Activated naive CD8-positive, alpha-beta T cell treated with anti-CD3 and anti-CD28 coated beads, Interleukin-2, amount 10 ng/mL, durations not matched to agents 7 days and 5 days (primary cell): ENCODE results near the gene TMEM89. TPM values are rescaled to one million over a fixed set of nuclear protein-coding genes. Genes with fewer than 3 reads are reported as not detected.

Source experiments
- ATAC-seq: fragments of 150-1000 bp; cut with Tn5 transposase; one replicate; pipeline ENCODE4 v1.10.0; 2021; ENCODE audit warnings: low read depth, moderate library complexity
- POLR2A ChIA-PET: fragments of 350-600 bp; sonication (Branson Sonifier 250); formaldehyde crosslinking; loops from one replicate; lab custom pipeline; 2021; ENCODE audit warnings: antibody characterized with exemption; lab: Charles Lee
- DNase-seq: peaks from one replicate; pipeline ENCODE4 v3.0.0; 2021
- H3K27ac Mint-ChIP-seq: one replicate; pipeline ENCODE4 v1.8.0; 2022; ENCODE audit warnings: mild to moderate bottlenecking, mixed read lengths
- H3K27me3 Mint-ChIP-seq: one replicate; pipeline ENCODE4 v1.8.0; 2022; ENCODE audit warnings: mild to moderate bottlenecking, moderate library complexity, mixed read lengths
- H3K36me3 Mint-ChIP-seq: one replicate; pipeline ENCODE4 v1.8.0; 2021; ENCODE audit warnings: mild to moderate bottlenecking, mixed read lengths
- H3K4me1 Mint-ChIP-seq: one replicate; pipeline ENCODE4 v1.8.0; 2021; ENCODE audit warnings: mixed read lengths
- H3K4me3 Mint-ChIP-seq: one replicate; pipeline ENCODE4 v1.8.0; 2022; ENCODE audit warnings: mild to moderate bottlenecking, moderate library complexity, mixed read lengths
- H3K9me3 Mint-ChIP-seq: one replicate; pipeline ENCODE4 v1.8.0; 2021; ENCODE audit warnings: mixed read lengths
- total RNA-seq, 2 experiments: library from RNA; stranded (reverse); gene quantifications; one replicate each; pipeline ENCODE4 v1.2.3, GENCODE V29; 2021

TMEM89 gene
- total RNA-seq, 2 experiments from 2014 or later, result not detected

DNA sequence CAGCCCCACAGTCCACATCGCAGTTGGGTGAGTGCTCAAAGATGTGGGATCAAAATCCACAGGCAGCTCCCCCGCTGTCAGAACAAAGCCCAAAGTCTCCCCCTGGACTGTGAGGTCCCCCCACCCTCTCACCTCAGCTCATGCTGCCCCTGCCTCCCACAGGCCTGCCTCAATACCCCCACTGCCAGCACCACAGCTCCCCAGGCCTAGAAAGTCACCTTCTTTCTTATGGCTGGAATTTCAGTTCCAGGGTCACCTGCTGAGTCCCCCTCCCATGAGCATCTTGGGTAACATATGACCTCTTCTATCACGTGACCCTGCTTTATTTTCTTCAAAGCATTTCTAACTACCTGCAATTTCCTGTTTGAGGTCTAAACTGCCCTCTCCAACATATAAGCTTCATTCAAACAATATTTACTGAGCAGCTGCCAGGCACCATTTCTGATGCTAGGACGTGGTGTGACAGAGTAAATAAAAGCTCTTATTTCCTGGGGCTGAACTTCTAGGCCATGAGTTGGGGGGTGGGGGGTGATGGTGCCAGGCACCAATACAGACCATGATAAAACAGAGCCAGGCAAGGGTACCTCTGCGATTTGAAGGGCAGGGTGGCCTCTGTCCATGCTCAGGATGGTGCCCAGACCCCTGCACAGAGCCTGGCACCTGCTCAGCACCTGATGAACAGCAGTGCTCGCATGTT, 2.4 kb upstream of the TMEM89 start:
- POLR2A ChIA-PET, result interaction anchor here (0.6 to 2.0 kb wide), 4 partner anchors 11 to 276 kb away, joined by 3 to 10 read pairs (median 4); partner anchors contain the start of gene SLC26A6
- Mint-ChIP-seq H3K9me3 (no peaks in the 10 kb centered on the region), H3K36me3 (peaks cover 23% of the 10 kb centered on the region), H3K27ac (peak overlapping the region; percentile 74), H3K4me1 (peaks cover 10% of the 10 kb centered on the region), H3K4me3 (peak overlapping the region; percentile 12), H3K27me3 (no peaks in the 10 kb centered on the region)
- peak; percentile 67 for ATAC-seq
- DNase-seq, result no peak

DNA sequence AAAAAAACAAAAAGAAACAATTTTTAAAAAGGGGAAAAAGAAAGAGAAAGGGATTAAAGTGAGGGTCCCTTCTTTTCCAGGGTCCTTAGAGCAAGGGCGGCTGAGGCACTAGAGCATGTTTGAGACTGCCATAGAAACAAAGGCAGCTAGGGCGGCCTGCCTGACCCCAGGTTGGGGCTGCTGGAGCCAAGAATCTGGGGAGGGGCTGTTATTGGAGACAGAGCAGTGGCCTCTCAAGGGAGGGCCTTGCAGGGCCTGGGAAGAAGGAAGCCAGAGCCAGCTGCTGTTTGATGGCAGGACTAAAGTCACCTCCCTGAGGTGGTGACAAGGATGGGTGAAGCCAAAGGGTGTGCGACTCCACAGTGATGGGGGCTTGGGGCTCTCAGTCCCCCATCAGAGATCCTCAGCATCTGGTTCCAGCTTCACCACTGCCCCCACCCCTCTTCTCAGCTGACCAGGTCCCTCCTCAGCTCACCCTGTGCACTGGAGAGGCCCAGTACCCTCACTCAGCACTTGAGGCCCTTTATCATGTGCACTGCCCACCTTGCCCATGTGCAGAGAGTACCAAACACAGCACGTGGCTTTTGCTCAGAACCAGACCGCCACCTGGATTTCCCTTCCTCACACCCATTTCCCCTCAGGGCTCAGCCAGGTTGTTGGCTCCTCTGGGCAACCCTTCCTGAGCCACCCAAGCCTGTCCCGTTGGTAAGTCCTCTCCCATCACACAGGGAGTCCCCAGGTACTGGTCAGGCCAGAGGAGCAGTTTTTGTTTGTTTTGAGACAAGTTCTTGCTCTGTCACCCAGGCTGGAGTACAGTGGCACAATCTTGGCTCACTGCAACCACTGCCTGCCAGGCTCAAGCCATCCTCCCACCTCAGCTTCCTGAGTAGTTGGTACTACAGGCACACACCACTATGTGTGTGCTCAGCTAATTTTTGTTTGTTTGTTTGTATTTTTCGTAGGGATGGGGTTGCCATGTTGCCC, 1.7 kb downstream of the TMEM89 start:
- peaks cover 12% of the 10 kb centered on the region for H3K9me3 Mint-ChIP-seq
- POLR2A ChIA-PET, result interaction anchor here (1.2 kb wide), 1 partner anchor 16 kb away, joined by 3 read pairs; the partner anchor contains the start of gene SLC26A6
- H3K27me3 Mint-ChIP-seq, result no peaks in the 10 kb centered on the region

DNA sequence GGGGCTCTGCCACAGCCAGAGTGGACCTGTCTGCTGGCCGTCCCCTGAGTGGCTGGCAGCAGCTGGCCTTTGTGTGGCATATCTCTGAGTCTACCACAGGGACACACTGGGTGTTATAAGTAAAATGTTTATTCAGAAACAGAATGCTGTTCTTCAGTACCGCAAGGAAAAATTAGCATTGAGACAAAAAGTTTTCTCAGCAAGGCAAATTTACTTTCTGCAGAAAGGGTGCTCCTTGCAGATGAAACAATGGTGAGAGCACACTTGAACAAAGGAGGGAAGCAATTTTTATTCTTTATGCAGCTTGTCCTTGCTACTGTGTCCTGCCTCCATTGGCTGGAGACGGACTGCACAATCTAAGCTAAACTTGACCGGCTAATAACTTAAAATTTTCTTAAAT, 4.0 kb downstream of the TMEM89 start:
- DNase-seq, result no peak
- no peaks in the 10 kb centered on the region for H3K27me3 Mint-ChIP-seq
- no peak overlapping the region for H3K27ac Mint-ChIP-seq
- ATAC-seq, result no peak
- peaks cover 12% of the 10 kb centered on the region for H3K9me3 Mint-ChIP-seq
- peaks cover 5% of the 10 kb centered on the region for H3K4me1 Mint-ChIP-seq
- H3K4me3 Mint-ChIP-seq, result no peak overlapping the region
- POLR2A ChIA-PET, result no interaction called here
- H3K36me3 Mint-ChIP-seq, result peaks cover 13% of the 10 kb centered on the region

More for the DNA sequence above, 1.7 kb downstream of the TMEM89 start:
- Mint-ChIP-seq H3K36me3 (peaks cover 17% of the 10 kb centered on the region), H3K4me3 (no peak overlapping the region), H3K4me1 (peaks cover 8% of the 10 kb centered on the region), H3K27ac (no peak overlapping the region)
- DNase-seq (no peak), ATAC-seq (no peak)

GRCh38 chr3:48614044-48614443, 7.5 kb downstream of the TMEM89 start:
- Mint-ChIP-seq H3K4me3 (no peak overlapping the region), H3K9me3 (peaks cover 12% of the 10 kb centered on the region), H3K4me1 (peaks cover 5% of the 10 kb centered on the region), H3K27ac (no peak overlapping the region), H3K36me3 (peaks cover 9% of the 10 kb centered on the region), H3K27me3 (no peaks in the 10 kb centered on the region)
- DNase-seq, result no peak
- POLR2A ChIA-PET, result interaction anchor here (0.6 kb wide), 1 partner anchor 27 kb away, joined by 5 read pairs; no protein-coding TSS in a partner anchor
- ATAC-seq, result no peak

GRCh38 chr3:48612309-48612708, 9.3 kb downstream of the TMEM89 start:
- DNase-seq, result no peak
- no peak for ATAC-seq
- POLR2A ChIA-PET, result interaction anchor here (0.6 to 1.1 kb wide), 2 partner anchors 12 to 27 kb away, joined by 3 to 5 read pairs; no protein-coding TSS in a partner anchor
- Mint-ChIP-seq H3K36me3 (peaks cover 12% of the 10 kb centered on the region), H3K27me3 (no peaks in the 10 kb centered on the region), H3K27ac (no peak overlapping the region), H3K9me3 (peaks cover 4% of the 10 kb centered on the region), H3K4me3 (no peak overlapping the region), H3K4me1 (peaks cover 15% of the 10 kb centered on the region)

DNA sequence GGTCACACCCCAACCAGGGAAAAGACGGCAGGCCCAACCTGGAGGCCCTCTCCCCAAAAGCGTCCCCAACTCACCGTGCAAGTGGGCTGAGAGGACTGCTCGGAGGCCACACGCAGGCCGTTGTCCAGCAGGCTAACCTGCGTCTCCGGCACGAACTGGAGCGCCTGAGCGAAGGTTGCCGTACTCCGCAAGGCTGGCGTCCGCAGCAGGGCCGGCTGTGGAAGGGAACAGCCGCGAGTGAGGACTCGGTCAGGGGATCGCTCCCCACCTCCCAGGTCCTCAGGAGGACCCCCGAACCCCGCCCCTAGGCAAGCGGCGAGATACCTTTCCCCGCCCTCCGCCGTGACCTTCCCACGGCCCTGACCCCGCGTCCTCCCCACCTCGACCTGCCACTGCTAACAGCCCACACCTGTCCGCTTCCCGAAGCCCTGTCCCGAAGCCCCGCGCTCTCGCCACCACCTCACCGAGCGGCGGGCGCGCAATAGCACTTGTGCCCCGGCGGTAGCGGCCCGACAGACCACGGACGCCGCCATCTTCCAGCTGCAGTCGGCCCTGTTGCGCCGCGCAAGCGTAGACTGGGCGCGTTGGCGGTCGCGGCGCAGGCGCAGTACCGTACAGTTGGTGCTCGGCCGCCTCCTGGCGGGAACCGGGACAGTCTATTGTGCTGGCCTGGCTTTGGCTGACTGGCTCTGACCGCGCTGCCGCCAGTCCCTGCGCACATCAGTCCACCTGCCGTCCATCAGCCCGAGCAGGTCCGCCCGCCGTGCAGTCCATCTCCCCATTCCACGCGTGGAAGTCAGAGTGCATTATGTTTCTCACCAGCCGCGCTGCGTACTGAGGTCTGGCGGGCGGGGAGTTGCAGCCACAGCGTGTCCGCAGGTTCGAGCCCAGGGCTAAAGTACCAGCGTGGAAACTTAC, 12.2 kb downstream of the TMEM89 start, which contains the start of gene UQCRC1:
Gene UQCRC1 (minus strand): TSS at position 559 of the 918 bp plus-strand sequence. CDS start 26 bp downstream, at position 533.
- peak within 1 kb of the TSS; percentile 98 for H3K27ac Mint-ChIP-seq
- peak within 1 kb of the TSS; percentile 100 for H3K4me3 Mint-ChIP-seq
- POLR2A ChIA-PET, result interaction anchor here (0.6 to 1.1 kb wide), 3 partner anchors 51 to 238 kb away, joined by 3 to 4 read pairs (median 3); partner anchors contain the start of gene PRKAR2A
- H3K36me3 Mint-ChIP-seq, result peaks cover 16% of the 10 kb centered on the region
- no peaks in the 10 kb centered on the region for H3K27me3 Mint-ChIP-seq
- no peaks in the 10 kb centered on the region for H3K9me3 Mint-ChIP-seq
- DNase-seq, result peak; percentile 96
- H3K4me1 Mint-ChIP-seq, result peaks cover 15% of the 10 kb centered on the region
- peak; percentile 100 for ATAC-seq

DNA sequence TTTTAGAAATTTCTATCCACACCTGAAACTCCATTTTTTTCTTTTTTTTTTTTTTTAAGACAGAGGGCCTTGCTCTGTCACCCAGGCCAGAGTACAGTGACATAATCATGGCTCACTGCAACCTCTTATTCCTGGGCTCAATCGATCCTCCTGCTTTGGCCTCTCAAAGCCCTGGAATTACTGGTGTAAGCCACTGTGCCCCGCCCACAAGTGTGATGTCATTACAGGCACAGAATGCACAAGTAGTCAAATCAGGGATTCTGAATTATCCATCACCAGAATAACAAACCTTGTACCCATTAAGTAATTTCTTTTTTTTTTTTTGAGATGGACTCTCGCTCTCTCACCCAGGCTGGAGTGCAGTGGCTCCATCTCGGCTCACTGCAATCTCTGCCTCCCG, 14.1 kb downstream of the TMEM89 start:
- H3K36me3 Mint-ChIP-seq, result peaks cover 23% of the 10 kb centered on the region
- POLR2A ChIA-PET, result no interaction called here
- DNase-seq (no peak), ATAC-seq (no peak)
- no peaks in the 10 kb centered on the region for H3K27me3 Mint-ChIP-seq
- no peak overlapping the region for H3K4me3 Mint-ChIP-seq
- peaks cover 10% of the 10 kb centered on the region for H3K4me1 Mint-ChIP-seq
- no peaks in the 10 kb centered on the region for H3K9me3 Mint-ChIP-seq
- no peak overlapping the region for H3K27ac Mint-ChIP-seq

- Mint-ChIP-seq H3K4me1 (no peaks in the 10 kb centered on the region), H3K27me3 (no peaks in the 10 kb centered on the region), H3K36me3 (peaks cover 22% of the 10 kb centered on the region), H3K4me3 (no peak overlapping the region), H3K9me3 (no peaks in the 10 kb centered on the region), H3K27ac (no peak overlapping the region)
- DNase-seq (no peak), ATAC-seq (no peak)
- POLR2A ChIA-PET, result no interaction called here
Observed at GRCh38 chr3:48601622-48601994, 20.0 kb downstream of the TMEM89 start.

DNA sequence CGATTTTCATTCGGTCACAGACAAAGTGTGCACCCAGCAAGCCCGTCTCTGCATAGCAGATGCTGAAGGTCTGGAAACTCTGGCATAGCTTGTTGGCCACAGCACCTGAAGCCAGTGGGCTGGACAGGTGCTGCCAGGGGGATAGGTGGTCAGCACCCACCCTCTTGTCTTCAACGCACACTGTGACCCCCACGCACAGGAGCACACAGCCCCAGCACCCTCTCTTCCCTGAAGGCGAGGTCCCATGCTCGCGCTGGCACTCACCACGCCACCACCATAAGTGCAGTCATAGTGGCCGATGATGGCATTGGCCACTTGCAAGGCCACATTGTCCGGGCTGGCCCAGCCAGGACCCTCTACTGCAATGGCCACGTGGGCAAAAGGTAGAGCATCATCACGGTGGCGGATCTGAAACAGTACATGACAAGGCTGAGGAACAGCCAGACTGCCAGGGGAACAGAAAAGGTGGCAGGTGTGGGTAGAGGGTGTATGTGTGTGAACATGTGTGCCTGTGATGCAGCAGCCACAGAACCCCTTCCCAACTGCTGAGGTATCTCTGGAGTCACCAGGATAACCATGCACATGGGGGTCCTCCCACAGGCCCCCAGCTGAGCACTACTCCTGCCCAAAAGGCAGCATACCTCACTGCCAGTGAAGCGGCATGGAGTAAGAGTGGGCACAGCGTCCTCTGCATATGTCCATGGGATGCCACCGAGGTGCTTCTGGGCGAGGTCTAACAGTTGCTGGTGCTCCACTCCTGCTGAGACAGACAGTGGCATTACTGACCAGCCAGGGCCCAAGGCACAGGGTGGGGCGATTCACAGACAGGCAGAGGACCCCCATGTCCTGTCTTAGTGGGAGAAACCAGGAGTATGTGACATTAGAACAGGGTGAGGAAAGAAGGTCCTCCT, 20.6 kb downstream of the TMEM89 start:
- peaks cover 3% of the 10 kb centered on the region for H3K27me3 Mint-ChIP-seq
- no peaks in the 10 kb centered on the region for H3K4me1 Mint-ChIP-seq
- H3K4me3 Mint-ChIP-seq, result no peak overlapping the region
- no peak for DNase-seq
- ATAC-seq, result no peak
- POLR2A ChIA-PET, result no interaction called here
- no peak overlapping the region for H3K27ac Mint-ChIP-seq
- H3K9me3 Mint-ChIP-seq, result no peaks in the 10 kb centered on the region
- H3K36me3 Mint-ChIP-seq, result peaks cover 22% of the 10 kb centered on the region

DNA sequence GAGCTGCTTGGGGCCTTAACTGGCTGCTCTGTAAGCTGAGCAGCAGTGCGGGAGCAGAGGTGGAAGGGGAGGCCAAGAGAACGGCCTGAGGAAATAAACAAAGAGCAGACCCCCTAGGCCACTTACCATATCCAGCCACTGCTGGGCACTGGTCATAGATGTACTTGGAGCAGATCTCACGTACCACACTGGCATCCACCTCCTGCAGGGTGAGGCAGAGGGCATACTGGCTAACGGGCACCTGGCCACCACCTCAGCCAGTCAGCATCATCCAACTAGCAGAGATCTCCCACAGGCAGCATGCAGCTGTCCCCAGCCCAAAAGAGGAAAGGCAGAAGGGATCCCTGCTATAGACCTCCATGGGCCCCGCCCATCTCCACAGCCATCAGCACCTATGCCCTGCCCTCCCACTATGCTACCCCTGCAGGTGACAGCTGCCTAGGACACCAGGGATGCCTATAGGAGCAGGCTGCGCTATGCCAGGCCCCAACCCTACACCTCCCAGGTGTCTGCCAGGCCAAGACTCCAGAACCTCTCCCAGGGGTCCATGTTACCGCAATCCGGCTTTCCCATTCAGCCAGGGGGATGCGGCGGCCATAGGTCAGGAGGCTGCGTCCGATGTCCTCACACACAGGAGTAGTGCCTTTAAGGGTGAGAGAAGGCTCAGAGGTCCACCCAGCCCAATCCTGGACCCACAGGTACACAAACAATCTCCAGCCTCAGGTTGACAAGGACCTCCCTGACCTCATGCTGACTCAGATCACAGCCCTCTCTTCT, 21.9 kb downstream of the TMEM89 start:
- no peaks in the 10 kb centered on the region for H3K9me3 Mint-ChIP-seq
- no peak overlapping the region for H3K27ac Mint-ChIP-seq
- POLR2A ChIA-PET, result no interaction called here
- H3K4me3 Mint-ChIP-seq, result no peak overlapping the region
- H3K27me3 Mint-ChIP-seq, result peaks cover 11% of the 10 kb centered on the region
- no peaks in the 10 kb centered on the region for H3K4me1 Mint-ChIP-seq
- H3K36me3 Mint-ChIP-seq, result peaks cover 19% of the 10 kb centered on the region
- DNase-seq (no peak), ATAC-seq (no peak)

DNA sequence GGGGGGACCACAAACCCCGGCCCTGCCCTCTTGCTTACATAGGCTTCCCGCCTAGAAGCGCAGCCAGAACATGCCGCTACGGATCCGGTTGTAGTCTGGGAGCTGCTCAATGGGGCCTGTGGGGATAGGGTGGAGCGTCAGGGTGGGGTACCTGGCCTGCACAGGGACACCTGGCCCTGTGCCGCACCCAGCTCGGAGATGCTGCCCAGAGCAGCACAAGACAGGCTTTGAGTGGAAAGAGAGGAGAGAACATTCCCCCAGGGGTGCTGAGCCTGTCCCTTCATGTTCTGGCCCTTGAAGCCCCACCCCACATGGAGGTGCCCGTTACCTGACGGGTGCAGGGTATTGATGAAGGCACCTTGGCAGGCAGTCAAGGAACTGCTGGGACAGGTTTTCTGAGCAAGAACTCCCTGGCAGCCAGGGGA, 22.5 kb downstream of the TMEM89 start:
- Mint-ChIP-seq H3K27ac (no peak overlapping the region), H3K9me3 (no peaks in the 10 kb centered on the region), H3K4me3 (no peak overlapping the region), H3K4me1 (peaks cover 4% of the 10 kb centered on the region), H3K27me3 (peaks cover 17% of the 10 kb centered on the region), H3K36me3 (peaks cover 16% of the 10 kb centered on the region)
- no peak for DNase-seq
- POLR2A ChIA-PET, result no interaction called here
- ATAC-seq, result no peak
